Spleen (tissue), 7 donors: ENCODE results near the gene LCORL.

ENCODE experiments used
- POLR2AphosphoS5 ChIP-seq, 3 donors: sonication (generic); formaldehyde crosslinking; IDR thresholded peaks; one replicate each; pipeline ENCODE4 v1.5.1; 2017; ENCODE audit warnings: antibody characterized with exemption in 3 of 3
- TF ChIP-seq, protein P1 (sequence below), 11 experiments: fragments of 200-600 bp in 7 of 11; fragments of 450-650 bp in 4 of 11; sonication (generic) in 4 of 11; IDR thresholded peaks in 8 of 11; conservative IDR thresholded peaks in 3 of 11; 1 replicate in 7 of 11; 2 replicates in 4 of 11; pipeline versions ENCODE4 v1.4.0 to v1.8.0; 2016 to 2021; ENCODE audit warnings: antibody characterized with exemption in 11 of 11, inconsistent platforms in 4 of 11, mild to moderate bottlenecking in 1 of 11
- donor health status: DM: no; HTN: no; CAD: no; lungs with moderate emphysema.
- donor health status: DM: no; HTN: no; CAD: no.
- donor health status: DM: no; HTN: no; CAD: no.

DNA sequence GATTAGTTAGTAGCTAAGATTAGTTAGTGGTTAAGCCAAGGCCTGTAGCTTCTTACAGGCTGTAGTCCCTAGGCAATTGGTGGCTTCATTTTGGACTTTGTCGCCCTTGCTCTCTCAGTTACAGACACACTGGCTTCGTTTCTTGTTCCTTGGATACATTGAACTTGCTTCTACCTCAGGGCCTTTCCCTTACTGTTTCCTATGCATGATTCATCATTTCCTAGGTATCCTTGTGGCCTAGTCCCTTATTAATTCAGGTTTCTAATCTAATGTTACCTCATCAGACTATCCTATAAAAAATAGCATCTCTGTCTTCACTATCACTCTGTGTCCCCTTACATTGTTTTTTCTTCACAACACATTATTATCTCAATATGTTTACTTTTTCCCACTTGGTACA, 45.5 kb upstream of the LCORL start:
- TF ChIP-seq, protein P1, sequence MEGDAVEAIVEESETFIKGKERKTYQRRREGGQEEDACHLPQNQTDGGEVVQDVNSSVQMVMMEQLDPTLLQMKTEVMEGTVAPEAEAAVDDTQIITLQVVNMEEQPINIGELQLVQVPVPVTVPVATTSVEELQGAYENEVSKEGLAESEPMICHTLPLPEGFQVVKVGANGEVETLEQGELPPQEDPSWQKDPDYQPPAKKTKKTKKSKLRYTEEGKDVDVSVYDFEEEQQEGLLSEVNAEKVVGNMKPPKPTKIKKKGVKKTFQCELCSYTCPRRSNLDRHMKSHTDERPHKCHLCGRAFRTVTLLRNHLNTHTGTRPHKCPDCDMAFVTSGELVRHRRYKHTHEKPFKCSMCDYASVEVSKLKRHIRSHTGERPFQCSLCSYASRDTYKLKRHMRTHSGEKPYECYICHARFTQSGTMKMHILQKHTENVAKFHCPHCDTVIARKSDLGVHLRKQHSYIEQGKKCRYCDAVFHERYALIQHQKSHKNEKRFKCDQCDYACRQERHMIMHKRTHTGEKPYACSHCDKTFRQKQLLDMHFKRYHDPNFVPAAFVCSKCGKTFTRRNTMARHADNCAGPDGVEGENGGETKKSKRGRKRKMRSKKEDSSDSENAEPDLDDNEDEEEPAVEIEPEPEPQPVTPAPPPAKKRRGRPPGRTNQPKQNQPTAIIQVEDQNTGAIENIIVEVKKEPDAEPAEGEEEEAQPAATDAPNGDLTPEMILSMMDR (IDR thresholded peaks at IDR 0.05 in 8 of 11, conservative IDR thresholded peaks at IDR 0.05 in 3 of 11): no peak
- no peak for TF ChIP-seq POLR2AphosphoS5 (IDR thresholded peaks at IDR 0.05)
